GM20000 (cell line): ENCODE data around the gene PRRT2.

Experiments used
- DNase-seq: peaks from one replicate; pipeline ENCODE4 v3.0.0; 2012; ENCODE audit warnings: low spot score
- TF ChIP-seq, protein P1 (sequence below): IDR thresholded peaks from 2 replicates; pipeline ENCODE4 v1.5.1; 2012; ENCODE audit warnings: mild to moderate bottlenecking, control low read depth; ENCODE audit errors: extremely low read depth, missing control alignments

PRRT2 gene

DNA sequence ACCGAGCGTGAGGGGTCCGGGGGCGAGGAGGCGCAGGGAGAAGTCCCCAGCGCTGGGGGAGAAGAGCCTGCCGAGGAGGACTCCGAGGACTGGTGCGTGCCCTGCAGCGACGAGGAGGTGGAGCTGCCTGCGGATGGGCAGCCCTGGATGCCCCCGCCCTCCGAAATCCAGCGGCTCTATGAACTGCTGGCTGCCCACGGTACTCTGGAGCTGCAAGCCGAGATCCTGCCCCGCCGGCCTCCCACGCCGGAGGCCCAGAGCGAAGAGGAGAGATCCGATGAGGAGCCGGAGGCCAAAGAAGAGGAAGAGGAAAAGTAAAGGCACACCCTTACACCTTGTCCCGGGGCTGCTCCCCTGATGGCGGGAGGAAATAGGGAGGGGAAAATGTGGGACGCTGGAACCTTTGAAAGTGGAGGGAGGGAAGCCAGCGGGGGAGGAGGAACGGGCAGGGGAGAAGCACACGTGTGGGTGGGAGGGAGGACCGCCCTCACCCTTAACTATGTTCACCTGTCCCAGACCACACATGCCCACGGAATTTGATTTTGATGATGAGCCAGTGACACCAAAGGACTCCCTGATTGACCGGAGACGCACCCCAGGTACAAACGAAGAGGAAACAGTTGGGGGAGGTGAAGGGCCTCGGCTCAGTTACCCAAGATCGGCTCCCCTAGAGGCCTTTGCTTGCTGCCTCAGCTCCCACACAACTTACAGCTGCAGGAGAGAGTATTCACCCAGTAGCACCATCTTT lies 4.9 kb downstream of the PRRT2 start:
- peak; percentile 55 for DNase-seq

DNA sequence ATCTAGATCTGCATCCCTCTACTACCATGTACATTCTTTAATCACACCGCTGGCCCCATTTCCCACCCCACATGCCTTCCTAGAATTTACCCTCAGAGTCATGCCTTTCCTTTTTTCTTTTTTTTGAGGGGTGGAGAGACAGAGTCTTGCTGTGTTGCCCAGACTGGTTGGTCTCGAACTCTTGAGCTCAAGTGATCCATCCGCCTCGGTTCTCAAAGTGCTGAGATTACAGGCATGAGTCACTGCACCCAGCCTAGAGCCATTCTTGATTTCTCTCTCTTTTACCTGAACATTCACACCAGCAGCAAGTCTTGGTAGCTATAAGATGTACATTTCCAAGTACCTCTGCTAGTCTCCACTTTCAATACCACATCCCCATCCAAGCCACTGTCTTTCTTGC lies 6.1 kb downstream of the PRRT2 start:
- DNase-seq, result no peak
- TF ChIP-seq, protein P1, sequence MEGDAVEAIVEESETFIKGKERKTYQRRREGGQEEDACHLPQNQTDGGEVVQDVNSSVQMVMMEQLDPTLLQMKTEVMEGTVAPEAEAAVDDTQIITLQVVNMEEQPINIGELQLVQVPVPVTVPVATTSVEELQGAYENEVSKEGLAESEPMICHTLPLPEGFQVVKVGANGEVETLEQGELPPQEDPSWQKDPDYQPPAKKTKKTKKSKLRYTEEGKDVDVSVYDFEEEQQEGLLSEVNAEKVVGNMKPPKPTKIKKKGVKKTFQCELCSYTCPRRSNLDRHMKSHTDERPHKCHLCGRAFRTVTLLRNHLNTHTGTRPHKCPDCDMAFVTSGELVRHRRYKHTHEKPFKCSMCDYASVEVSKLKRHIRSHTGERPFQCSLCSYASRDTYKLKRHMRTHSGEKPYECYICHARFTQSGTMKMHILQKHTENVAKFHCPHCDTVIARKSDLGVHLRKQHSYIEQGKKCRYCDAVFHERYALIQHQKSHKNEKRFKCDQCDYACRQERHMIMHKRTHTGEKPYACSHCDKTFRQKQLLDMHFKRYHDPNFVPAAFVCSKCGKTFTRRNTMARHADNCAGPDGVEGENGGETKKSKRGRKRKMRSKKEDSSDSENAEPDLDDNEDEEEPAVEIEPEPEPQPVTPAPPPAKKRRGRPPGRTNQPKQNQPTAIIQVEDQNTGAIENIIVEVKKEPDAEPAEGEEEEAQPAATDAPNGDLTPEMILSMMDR, result no peak

More for the DNA sequence above, 4.9 kb downstream of the PRRT2 start:
- TF ChIP-seq, protein P1, result no peak

DNA sequence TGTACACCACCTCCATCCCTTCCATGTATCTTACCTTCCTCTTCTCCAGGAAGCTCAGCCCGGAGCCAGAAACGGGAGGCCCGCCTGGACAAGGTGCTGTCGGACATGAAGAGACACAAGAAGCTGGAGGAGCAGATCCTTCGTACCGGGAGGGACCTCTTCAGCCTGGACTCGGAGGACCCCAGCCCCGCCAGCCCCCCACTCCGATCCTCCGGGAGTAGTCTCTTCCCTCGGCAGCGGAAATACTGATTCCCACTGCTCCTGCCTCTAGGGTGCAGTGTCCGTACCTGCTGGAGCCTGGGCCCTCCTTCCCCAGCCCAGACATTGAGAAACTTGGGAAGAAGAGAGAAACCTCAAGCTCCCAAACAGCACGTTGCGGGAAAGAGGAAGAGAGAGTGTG lies 7.5 kb downstream of the PRRT2 start:
- no peak for DNase-seq
- TF ChIP-seq, protein P1, result no peak

DNA sequence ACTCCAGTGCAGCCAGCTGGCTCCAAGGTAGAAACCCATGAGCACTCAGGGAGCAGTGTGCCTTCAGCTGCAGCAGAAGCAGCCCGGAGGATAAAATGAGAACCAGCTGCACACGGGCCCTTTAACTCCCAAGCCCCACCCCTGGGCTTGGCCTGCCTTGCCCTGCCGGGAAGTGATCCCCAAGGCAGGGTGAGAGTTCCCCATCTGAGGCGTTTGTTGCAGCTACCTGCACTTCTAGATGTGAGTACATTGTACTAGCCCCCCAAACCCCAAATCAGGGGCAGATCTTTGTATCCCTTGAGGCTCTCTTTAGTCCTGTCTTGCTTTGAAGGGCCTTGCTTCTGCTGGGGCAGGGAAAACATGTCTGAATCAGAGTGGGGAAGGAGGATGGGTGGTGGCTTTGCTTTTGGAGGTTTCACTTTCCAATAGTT lies 8.3 kb downstream of the PRRT2 start, which contains the start of gene MVP:
MVP (plus strand) TSS at position 192 of the 431 bp plus-strand sequence. CDS start 10,088 bp downstream, outside the sequence.
- TF ChIP-seq, protein P1, result no peak
- DNase-seq, result peak; percentile 66

DNA sequence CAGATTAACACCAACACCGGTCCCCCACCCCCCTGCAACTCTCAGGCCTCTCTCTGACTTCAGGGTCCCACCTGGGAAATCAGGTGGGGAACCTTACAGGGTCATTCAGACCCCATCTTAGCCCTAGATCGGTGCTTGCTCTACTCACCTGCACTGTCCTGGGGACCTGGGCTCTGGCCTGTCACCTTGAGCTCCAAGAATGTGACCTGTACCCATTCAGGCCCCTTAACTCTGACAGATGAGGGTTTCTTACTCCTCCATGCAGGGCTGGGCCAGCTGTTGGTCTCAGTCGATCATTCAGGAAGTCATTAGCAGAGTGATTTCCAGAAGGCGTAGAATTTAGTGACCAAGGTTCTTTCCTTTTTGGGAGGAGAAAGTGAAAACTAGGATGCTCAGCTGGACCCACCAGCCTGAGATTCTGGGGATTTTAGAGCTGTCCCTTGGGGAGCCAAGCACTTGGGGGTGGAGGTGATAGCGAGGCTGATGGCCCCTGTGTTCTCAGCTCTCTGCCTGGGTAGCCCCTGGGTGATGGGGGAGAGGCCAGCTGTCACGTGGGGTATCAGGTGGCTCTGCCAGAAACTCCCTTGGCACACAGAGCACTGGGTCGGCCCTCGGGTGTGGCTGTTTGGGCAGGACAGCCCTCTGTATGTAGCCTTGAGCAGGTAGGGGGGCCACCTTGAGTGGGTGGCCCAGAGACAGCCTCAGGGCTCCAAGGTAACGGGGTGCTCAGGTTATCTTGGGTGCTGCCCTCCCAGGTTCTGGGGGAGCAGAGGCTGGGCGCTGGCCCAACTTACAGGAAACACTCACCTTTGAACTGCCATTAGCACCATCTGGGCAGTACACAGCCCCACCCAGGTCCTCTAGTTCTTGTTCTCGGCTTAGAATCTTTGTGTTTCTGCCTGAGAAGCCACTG lies 9.0 kb downstream of the PRRT2 start:
- TF ChIP-seq, protein P1, result no peak
- peak; percentile 70 for DNase-seq

DNA sequence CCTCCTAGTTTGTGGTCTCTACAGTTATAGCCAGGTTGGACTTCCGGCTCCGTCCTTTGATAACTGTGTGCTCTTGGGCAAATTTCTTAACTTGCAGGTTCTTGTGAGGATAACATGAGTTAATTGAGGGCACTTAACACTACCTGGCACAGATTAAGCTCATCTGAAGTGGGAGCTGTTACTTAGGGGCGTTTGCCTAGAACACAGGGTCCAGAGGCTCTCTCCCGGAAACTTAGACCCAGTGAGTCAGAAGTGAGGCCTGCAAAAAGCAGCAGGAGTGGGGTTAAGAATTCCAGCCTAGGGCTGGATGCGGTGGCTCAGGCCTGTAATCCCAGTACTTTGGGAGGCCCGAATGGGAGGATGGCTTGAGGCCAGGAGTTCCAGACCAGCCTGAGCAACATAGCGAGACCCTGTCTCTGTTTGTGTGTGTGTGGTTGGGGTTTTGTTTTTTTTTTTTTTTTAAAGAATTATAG lies 9.7 kb downstream of the PRRT2 start:
- TF ChIP-seq, protein P1, result no peak
- no peak for DNase-seq
